HUDEP-2 (cell line): ENCODE data around the gene VAT1.
"Not testable (repeated sequence)": the region's sequence is repeated elsewhere in the genome, so short reads cannot be mapped to it uniquely, and the experiment has no call there.

Source experiments
- DNase-seq, 76 experiments: peaks; one replicate each; lab custom pipeline; 2025; ENCODE audit not compliant: unreplicated experiment in 76 of 76; lab: John Stamatoyannopoulos, UW

The VAT1 gene

DNA sequence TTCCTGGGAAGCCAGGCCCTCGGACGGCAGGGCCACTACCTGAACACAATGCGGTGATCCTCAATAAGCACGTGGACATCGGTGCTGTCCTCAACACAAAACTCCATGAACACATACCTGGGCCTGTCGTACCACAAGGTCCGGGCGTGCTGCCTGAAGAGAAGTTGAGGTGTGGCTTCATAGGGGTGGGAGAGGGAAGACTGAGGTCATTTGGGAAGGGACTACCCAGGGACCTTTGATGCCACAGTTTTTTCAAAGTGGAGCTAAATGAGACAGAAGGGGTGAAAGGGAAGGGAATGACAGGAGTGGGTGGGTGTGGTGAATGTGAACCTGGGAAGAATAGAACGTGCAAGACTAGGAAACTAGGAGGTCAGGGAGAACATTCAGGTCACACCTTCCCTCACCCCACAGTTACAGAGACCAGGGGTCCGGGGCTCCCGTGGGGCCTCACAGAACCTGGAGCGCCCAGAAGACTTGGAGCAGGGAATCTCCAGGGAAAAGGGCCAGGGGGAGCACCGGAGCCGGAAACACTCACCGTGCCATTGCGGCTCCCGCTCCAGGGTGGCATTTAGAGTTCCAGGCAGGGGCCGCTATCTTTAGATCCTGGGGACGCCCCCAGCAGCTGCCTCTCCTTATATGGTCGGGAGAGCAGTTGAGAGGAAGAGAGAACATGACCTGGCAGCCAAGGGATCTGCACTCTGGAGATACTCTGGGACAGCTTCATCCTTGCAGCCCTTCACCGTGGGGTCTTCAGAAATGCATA is 42.5 kb downstream of the VAT1 start, which contains the start of gene PTGES3L:
TSS of gene PTGES3L (minus strand) at position 570 of the 763 bp plus-strand sequence. CDS start at position 543, 27 bp downstream.
- peak in 40 of 76 experiments; percentile 7 to 63 (median 30) for DNase-seq

DNA sequence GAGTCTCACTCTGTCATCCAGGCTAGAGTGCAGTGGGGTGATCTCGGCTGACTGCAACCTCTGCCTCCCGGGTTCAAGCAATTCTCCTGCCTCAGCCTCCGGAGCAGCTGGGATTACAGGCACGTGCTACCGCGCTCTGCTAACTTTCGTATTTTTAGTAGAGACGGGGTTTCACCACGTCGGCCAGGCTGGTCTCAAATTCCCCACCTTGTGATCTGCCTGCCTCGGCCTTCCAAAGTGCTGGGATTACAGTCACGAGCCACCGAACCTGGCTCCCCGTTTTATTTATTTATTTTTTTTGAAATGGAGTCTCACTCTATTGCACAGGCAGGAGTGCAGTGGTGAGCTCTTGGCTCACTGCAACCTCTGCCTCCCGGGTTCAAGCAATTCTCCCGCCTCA is 46.5 kb downstream of the VAT1 start:
- not testable (repeated sequence) for DNase-seq

DNA sequence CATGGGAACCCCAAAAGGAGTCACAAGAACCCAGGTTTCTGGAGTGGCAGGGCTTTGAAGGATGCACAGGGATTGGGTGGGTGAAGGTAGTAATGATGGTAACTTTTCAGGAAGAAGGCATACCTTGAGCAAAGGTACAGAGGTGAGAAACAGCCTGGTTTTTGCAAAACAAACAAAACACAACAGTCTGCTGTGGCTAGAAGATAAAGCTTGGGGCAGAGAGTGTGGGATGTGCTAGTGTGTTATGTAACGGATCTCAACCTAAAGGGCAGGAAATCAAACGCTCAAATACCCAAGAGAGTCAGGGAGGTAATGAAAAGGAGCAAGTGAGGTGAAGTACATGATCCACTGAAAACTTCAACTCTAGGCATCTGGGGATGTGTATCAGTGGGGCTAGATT is 46.9 kb downstream of the VAT1 start:
- DNase-seq = no peak

DNA sequence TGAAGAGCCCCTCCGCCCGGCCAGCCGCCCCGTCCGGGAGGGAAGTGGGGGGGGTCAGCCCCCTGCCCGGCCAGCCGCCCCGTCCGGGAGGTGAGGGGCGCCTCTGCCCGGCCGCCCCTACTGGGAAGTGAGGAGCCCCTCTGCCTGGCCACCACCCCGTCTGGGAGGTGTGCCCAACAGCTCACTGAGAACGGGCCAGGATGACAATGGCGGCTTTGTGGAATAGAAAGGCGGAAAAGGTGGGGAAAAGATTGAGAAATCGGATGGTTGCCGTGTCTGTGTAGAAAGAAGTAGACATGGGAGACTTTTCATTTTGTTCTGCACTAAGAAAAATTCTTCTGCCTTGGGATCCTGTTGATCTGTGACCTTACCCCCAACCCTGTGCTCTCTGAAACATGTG is 48.9 kb downstream of the VAT1 start:
- DNase-seq = not testable (repeated sequence)

DNA sequence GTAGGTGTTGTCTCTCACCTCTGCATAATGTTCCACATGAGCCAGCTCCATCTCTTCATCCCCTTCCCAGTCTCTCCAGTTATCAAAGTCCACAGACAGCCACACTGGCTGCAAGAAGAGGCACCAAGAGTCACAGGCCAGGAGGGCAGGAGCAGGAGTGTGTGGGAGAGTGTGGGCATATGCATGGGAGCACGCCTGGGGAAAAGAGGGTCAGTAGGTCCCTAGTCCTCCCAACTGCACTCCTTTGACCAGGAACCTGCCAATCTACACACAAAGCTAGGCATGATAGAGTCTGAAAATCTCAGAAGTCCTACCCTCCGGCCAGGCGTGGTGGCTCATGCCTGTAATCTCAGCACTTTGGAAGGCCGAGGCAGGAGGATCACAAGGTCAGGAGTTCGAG is 50.6 kb downstream of the VAT1 start:
- no peak for DNase-seq

DNA sequence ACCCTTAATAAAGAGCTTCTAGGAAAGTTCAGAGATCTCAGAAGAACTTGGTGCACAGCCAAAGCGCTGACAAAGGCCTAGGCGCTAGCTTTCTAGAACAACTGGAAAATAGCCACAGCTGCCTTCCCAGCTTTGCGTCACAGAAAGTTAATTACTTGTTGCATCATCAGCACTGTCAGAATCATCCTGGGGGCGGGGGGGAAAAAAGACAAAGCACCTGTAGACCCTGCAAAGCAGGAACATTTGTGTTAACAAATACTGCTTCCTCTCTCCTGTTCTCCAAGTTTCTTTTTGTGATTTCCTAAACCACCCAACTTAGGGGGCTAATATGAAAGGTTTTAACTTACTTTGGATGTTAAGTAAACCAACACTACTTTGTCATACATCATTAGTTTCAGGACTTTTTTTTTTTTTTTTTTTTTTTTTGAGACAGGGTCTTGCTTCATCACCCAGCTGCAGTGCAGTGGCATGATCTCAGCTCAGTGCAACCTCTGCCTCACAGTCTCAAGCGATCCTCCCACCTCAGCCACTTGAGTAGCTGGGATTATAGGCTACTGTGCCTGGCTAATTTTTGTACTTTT is 53.1 kb downstream of the VAT1 start:
- DNase-seq = peak in 1 of 76 experiments; percentile 2

DNA sequence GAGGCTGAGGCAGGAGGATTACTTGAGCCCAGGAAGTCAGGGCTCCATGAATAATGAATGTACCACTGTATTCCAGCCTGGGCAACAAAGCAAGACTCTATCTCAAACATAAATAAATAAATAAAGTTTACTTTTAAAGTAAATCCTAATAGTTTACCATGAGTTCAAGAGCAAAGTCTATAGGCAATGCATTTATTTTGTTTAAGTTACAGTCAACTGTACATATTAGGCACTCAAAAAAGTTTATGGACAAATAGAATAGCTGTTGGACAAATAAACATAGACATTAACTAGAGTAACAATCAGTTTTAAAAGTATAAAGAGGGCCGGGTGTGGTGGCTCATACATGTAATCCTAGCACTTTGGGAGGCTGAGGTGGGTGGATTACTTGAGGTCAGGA is 54.3 kb downstream of the VAT1 start:
- no peak for DNase-seq
